ENCODE data around the gene HSPB6.
"Not testable (repeated sequence)": the region's sequence is repeated elsewhere in the genome, so short reads cannot be mapped to it uniquely, and the experiment has no call there.

The HSPB6 gene

GRCh38 chr19:35756377-35757230, at the start of gene HSPB6:
TSS of gene HSPB6 (minus strand) at chr19:35757029. CDS start at chr19:35757008, 21 bp downstream.
- DNase-seq: peak in 21 of 56 donors; percentile 10 to 58 (median 36)

GRCh38 chr19:35806597-35806996, 49.8 kb upstream of the HSPB6 start:
- DNase-seq: no peak

GRCh38 chr19:35805526-35806102, 48.8 kb upstream of the HSPB6 start:
- DNase-seq: no peak

- no peak for DNase-seq
These were observed 45.0 kb upstream of the HSPB6 start for GRCh38 chr19:35801828-35802227.

- peak in 33 of 56 donors; percentile 7 to 68 (median 28) for DNase-seq
These were observed 40.8 kb upstream of the HSPB6 start for GRCh38 chr19:35797663-35798062.

- DNase-seq: no peak
These were observed 40.1 kb upstream of the HSPB6 start for GRCh38 chr19:35796645-35797542.

- not testable (repeated sequence) for DNase-seq
These were observed 38.7 kb upstream of the HSPB6 start for GRCh38 chr19:35795564-35795963.

GRCh38 chr19:35793381-35794165, 36.7 kb upstream of the HSPB6 start:
- no peak for DNase-seq

- DNase-seq: no peak
These were observed 36.1 kb upstream of the HSPB6 start for GRCh38 chr19:35792888-35793287.

- DNase-seq: no peak
These were observed 35.5 kb upstream of the HSPB6 start for GRCh38 chr19:35792312-35792711.

- no peak for DNase-seq
These were observed 35.0 kb upstream of the HSPB6 start for GRCh38 chr19:35791814-35792279.

GRCh38 chr19:35790981-35791813, 34.4 kb upstream of the HSPB6 start:
- DNase-seq: no peak

- no peak for DNase-seq
These were observed 33.4 kb upstream of the HSPB6 start for GRCh38 chr19:35789978-35790944.

- DNase-seq: no peak
These were observed 32.6 kb upstream of the HSPB6 start for GRCh38 chr19:35789195-35789977.

- DNase-seq: no peak
These were observed 31.6 kb upstream of the HSPB6 start for GRCh38 chr19:35788205-35788960.

- DNase-seq: no peak
These were observed 30.5 kb upstream of the HSPB6 start for GRCh38 chr19:35787227-35787799.
